ENCODE results near the gene PLCL1.

- TF ChIP-seq EZH2 (IDR thresholded peaks at IDR 0.05), result no peak
- no peak for TF ChIP-seq FOXP2 (optimal IDR thresholded peaks at IDR 0.05; ENCODE audit: control extremely low read depth, extremely low read length, insufficient read depth)
- TF ChIP-seq POLR2AphosphoS5 (IDR thresholded peaks at IDR 0.05; ENCODE audit: borderline replicate concordance, low read depth, low read length), result no peak
Observed at GRCh38 chr2:198187841-198188240, 383.4 kb downstream of the PLCL1 start.

All from SK-N-MC (cell line).